SU-DHL-6 (cell line): ENCODE results near the gene PDPK1.
"Not testable (repeated sequence)": the region's sequence is repeated elsewhere in the genome, so short reads cannot be mapped to it uniquely, and the experiment has no call there.

Experiments used
- CTCF ChIP-seq: fragments of 200-600 bp; sonication (generic); IDR thresholded peaks from one replicate; pipeline ENCODE4 v1.5.1; 2017; ENCODE audit warnings: antibody characterized with exemption, mild to moderate bottlenecking, low read length, moderate library complexity; ENCODE audit not compliant: insufficient read depth, poor library complexity, severe bottlenecking
- EZH2phosphoT487 ChIP-seq: fragments of 200-600 bp; sonication (generic), shearing (Covaris generic); conservative IDR thresholded peaks from 2 replicates; pipeline ENCODE4 v1.6.1; 2018; ENCODE audit warnings: mild to moderate bottlenecking, antibody characterized with exemption, low read length, moderate library complexity, mixed read lengths

- not testable (repeated sequence) for TF ChIP-seq CTCF, EZH2phosphoT487
Observed at GRCh38 chr16:2539192-2539844, 1.5 kb downstream of the PDPK1 start.
